Urothelium cell line (cell line): ENCODE data around the gene PSTPIP2.
"Not testable (repeated sequence)": the region's sequence is repeated elsewhere in the genome, so short reads cannot be mapped to it uniquely, and the experiment has no call there.

Experiments
- DNase-seq: peaks from one replicate; pipeline ENCODE4 v3.0.0; 2011; ENCODE audit warnings: low spot score, mixed read lengths
- FAIRE-seq: peaks from 2 replicates; lab custom pipeline; 2011; peaks lifted over from hg19 to GRCh38; lab: Jason Lieb, UNC

Gene PSTPIP2

DNA sequence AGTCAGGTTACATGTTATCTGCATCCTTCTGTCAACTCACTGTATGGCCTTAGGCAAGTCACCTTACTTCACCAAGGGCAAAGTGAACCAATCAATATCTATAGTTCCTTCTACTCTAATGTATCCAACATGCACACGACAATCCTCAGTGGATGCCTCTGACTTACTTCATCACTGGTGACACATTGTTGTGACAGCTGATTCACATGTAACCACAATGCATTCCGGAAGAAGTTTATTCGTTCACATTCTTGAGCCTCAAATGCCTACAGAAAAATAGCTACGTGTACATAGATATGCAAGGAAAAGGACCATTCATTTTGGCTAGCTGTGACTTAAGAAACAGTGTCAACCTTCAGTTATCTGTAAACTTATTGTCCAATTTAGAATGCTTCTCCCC lies 78.6 kb downstream of the PSTPIP2 start:
- peak; percentile 31 for DNase-seq
- FAIRE-seq = no peak

DNA sequence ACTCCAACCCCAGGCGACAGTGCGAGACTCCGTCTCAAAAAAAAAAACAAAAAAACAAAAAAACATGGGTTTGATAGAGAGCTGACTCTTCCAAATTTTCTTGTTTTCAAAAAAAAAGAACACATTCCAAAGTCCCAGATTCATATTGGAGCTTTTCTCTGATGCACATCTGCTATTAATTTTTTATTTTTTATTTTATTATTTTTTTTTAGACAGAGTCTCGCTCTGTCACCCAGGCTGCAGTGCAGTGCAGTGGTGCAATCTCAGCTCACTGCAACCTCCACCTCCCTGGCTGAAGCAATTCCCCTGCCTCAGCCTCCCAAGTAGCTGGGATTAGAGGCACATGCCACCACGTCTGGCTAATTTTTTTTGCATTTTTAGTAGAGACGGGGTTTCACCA lies 79.5 kb downstream of the PSTPIP2 start:
- not testable (repeated sequence) for DNase-seq, FAIRE-seq

DNA sequence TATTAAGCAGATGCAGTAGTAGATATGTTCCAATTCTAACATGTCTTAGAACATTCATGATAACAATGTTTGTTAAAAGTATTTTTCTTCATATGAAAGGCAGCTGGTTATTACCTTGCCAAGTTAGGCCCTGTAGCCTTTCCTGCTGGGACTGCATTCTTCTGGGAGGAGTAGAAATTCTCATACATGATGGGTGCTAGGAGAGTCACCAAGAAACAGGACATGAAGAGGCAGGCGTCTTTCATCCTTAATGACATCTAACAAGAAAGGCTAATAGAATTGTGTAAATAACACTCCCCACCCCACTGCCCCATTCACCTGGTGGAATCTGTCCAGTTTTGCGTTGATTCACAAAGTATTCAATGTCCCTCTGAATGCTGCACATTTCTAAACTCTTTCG lies 80.3 kb downstream of the PSTPIP2 start:
- FAIRE-seq = no peak
- no peak for DNase-seq

DNA sequence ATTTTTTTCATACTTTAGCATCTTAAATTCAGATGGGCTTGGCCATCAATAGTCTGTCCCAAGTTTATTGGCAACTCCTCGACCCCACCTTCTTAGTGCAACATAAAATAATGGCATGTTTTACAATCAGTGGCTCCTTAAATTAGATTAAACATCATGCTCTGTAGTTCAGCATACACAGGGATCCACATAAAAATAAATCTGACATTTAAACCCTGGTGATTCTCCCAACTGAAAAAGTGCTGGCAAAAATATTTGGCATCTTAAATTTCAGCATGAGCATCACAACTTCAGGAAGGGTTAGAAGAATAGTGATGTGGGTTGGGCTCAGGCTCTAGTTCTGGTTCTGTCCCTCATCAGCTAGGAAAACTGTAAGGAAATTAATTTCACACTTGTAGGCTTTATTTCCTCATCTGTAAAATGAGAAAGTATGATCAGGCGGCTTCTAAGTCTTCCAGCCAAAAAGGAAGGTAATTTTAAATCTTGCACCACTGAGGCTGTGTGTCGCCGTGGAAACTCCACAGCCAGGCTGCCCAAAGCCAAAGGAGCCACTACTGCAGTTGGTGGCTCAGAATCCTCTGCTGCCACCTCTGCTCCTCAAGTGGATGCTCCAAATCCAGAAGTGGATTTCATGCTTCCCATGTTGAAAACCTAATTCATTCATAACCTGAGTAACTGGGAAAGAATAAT lies 87.4 kb downstream of the PSTPIP2 start:
- DNase-seq = no peak

DNA sequence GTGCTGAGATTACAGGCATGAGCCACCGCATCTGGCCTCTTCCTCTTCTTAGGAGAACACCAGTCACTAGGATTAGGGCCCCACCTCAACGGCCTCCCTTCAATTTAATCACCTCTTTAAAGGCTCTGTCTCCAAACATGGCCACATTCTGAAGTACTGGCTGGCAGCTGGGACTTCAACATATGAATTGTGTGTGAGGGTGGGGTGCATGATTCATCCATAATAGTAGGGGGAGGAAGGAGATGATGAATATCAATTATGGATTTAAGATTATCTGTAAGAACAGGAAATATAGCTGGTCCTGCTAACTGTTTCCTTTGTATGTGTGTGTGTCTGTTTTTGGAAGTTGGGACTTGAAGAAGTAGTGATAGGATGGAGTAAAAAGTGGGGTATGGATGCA lies 90.2 kb downstream of the PSTPIP2 start:
- FAIRE-seq (no peak), DNase-seq (no peak)

More for the DNA sequence above, 87.4 kb downstream of the PSTPIP2 start:
- no peak for FAIRE-seq

DNA sequence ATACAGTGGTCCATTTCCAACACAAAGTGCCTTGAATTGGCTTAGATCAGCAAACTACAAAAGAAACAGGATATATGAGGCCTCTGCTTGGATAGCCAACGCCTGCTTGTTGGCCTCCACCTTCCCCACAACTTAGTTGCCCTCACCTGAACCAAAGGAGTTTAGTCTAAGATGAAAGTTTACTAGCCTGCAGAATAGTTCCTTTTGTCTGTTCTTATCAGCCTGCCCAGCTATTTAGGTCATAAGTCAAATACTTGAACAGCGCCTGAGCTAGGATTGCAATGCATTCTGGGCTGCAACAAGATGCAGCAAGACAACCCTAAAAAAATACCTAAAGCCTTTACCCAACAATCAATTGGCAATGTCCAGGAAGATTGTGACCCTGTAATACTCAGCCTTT lies 91.8 kb downstream of the PSTPIP2 start:
- no peak for FAIRE-seq
- no peak for DNase-seq

DNA sequence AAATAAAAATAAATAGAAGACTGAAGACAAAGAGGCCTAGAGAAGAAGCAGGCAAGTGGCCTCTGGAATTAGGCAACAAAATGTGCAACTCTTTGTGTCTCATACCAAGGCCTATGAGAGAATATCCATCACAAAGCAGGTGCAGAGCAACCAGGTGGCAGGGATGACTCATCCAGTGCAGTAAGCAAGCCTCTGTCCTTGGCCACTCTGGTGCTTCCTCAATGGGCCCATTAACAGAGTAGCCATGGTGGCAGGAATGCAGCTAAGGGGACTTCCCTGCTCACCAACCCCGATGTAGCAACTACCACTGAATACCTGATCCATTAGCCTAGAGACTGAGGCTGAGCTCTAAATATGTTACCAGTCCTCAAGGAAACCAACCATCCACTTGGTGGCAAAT lies 94.0 kb downstream of the PSTPIP2 start:
- peak; percentile 13 for DNase-seq
- FAIRE-seq = no peak

DNA sequence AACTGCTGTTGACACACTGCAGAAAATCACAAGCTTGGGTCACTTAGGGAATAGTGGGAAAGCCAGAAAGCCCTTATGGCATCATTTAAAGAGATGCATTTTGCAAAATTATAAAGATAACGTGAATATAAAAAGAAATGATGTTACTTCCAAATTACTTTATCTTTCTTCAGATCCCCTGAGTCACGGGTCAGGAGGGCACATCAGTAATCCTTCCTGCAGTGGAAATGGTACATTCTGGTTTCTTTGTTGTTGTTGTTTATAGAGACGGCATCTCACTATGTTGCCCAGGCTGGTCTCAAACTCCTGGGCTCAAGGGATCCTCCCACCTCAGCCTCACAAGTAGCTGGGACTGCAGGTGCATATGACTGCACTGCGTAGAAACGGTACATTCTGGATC lies 95.1 kb downstream of the PSTPIP2 start:
- FAIRE-seq (no peak), DNase-seq (no peak)

DNA sequence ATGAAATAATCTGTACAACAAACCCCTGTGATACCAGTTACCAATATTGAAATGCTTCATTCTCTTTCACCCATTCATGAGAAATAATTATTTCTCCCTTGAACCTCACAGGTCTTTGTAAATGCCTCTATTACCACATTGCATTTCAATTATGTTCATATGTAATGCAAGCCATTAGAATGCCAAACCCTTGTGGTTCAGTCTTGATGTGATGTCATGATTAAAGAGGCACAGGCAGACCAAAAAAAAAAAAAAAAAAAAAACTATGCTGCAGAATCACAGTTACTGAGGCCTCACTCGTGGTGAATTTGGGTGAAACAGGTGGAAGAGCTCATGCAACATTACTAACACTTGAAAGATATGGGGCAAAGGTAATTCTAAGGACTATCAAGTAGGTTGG lies 95.5 kb downstream of the PSTPIP2 start:
- FAIRE-seq = no peak

DNA sequence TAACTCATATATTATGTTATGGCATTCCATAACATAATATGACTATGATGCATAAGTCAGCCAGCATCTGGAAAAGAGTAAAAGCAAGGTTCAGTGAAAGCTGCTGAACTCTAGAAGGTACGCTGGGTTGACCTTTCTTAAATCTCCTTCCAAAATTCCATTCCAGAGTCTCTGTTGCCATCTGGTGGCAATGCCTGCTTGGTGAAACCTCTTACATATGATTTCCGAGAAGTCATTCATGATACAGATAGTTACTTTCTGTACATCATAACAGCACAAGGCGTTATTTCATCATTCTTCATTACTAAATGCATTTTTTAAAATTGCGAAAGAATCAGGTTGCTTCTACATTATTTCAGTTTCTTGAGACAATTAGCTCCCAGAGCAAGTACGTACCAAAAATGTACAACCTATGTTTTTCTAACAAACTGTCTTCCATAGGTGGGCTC lies 97.9 kb downstream of the PSTPIP2 start:
- DNase-seq = peak; percentile 42
- no peak for FAIRE-seq

More for the DNA sequence above, 95.5 kb downstream of the PSTPIP2 start:
- DNase-seq = no peak

DNA sequence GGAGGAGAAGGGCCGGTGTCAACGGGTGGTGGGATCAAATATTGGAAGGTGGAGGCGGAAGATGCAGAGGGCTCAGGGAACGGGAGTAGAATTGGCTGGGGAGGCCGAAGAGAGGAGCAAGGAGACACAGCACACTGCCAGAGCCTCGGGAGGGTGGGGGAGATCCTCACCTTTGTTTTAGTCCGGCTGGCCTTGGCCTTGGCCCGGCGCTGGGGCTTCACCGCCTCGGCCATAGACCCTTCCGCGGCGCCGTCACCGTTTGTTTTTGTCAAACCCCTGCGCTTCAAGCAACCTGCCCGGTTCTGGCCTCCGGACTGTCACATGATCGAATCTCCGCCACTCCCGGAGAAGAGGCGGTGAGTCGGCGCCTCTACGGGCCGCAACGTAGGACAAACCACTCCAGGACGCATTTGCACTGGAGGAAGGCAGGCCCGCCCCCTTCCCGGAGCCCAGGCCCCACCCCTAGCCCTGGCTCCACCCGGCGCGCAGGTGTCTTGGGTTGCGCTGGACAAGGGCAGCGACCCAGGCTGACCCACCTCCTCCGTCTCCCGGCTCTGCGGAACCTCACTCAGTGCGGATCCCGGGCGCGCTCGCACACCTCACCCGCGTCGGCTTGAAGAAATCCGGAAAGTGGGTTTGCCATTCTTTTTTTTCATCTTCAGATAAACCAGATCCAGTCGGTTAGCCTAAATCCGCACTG lies 104.9 kb downstream of the PSTPIP2 start, which contains the start of gene EPG5:
EPG5 (minus strand) TSS at position 323 of the 700 bp plus-strand sequence; CDS start at position 233, 90 bp downstream.
- FAIRE-seq = no peak
- peak; percentile 89 for DNase-seq

DNA sequence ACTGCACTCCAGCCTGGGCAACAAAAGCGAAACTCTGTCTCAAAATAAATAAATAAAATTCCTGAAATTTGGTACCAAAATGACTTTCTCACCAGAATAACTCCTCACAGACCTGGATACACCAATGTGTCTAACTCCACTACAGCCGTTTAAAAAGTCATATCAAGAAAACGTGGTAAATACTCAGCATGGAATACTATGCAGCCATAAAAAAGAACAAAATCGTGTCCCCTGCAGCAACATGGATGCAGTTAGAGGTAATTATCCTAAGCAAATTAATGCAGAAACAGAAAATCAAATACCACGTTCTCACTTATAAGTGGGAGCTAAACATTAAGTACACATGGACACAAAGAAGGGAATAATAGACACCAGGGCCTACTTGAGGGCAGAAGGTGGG lies 107.1 kb downstream of the PSTPIP2 start:
- DNase-seq, FAIRE-seq: not testable (repeated sequence)

DNA sequence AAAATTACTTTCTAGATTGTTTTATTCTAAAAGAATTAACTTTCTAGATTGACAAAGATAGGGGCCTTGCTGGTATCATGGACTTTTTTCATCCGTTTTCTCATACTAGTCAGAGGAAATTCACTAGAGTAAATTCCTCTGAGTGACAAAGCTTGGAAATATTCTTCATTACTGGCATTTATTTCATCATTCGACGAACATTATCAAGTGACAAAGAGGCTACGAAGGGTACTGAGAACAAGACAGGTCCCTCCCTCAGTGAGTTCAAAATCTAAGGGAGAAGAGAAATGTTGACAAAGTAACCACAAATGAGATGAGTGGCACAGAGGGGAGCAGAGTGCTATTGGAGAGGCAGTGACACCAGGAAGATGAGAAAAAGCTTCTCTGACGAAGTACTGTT lies 109.2 kb downstream of the PSTPIP2 start:
- DNase-seq (no peak), FAIRE-seq (no peak)

DNA sequence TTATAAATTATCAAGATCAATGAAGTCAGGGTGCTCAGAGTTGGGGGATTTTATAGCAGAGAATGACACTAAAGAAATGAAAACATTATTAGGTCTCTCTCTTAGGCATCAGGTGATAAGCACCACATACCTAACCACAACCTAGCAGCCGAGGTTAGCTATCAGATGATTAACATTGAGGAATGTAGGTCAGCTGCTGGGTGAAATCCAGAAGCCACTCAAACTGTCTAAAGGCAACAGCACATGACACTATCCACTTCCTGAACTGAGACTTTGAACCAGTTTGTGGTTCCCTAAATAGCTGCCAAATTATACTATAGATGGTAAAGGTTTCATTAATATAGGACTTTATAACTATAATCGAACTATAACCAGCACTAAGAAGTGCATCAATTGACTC lies 109.6 kb downstream of the PSTPIP2 start:
- DNase-seq (peak; percentile 40), FAIRE-seq (no peak)

DNA sequence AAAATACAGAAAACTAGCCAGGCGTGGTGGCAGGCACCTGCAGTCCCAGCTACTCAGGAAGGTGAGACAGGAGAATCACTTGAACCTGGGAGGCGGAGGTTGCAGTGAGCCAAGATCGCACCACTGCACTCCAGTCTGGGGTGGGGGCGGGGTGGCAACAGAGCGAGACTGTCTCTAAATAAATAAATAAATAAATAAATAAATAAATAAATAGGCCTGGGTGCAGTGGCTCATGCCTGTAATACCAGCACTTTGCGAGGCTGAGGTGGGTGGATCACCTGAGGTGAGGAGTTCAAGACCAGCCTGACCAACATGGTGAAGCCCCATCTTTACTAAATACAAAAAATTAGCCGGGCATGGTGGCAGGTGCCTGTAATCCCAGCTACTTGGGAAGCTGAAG lies 112.6 kb downstream of the PSTPIP2 start:
- DNase-seq, FAIRE-seq: not testable (repeated sequence)

DNA sequence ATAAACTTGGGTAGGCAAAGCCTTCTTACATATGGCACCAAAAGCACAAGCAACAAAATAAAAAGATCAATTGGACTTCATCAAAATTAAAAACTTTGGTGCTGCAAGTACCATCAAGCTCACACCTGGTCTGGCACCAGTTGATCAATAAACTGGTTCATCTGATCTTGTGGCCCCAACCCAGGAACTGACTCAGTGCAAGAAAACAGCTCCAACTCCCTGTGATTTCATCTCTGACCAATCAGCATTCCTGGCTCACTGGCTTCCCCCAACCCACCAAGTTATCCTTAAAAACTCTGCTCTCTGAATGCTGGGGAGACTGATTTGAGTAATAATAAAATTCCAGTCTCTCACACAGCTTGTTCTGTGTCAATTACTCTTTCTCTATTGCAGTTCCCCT lies 113.3 kb downstream of the PSTPIP2 start:
- no peak for DNase-seq
- no peak for FAIRE-seq

DNA sequence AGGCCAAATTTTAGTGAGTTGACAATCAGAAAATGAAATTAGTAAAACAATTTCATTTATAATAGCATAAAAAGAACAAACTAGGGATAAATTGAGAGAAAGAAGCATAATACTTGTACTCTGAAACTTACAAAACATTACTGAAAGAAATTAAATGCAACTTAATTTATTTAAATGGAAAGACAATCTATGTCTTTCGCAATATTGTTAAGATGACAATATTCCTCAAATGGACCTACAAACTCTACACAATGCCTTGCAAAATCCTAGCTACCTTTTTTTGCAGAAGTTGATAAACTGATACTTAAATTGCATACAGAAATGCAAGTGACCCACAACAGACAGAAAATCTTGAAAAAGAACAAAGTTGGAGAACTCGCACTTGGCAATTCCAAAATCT lies 114.0 kb downstream of the PSTPIP2 start:
- no peak for FAIRE-seq
- no peak for DNase-seq

DNA sequence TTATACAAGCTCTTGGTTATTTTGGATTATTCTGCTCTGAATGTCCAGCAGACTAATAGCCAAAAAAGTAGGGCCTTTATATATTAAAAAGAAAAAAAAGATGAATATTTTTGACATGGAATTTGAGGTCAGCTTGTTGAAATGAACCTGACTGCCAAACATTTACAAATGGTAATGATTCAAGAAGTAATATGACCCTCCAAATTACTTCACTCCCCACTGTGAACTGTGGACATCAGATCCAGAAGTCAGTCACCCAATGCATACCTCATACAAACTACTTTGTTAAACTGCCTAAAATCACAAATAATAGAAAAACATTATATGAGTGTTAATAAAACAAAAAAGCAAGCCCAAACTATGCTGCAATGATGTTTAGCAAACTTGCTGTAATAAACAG lies 115.0 kb downstream of the PSTPIP2 start:
- DNase-seq (no peak), FAIRE-seq (no peak)

DNA sequence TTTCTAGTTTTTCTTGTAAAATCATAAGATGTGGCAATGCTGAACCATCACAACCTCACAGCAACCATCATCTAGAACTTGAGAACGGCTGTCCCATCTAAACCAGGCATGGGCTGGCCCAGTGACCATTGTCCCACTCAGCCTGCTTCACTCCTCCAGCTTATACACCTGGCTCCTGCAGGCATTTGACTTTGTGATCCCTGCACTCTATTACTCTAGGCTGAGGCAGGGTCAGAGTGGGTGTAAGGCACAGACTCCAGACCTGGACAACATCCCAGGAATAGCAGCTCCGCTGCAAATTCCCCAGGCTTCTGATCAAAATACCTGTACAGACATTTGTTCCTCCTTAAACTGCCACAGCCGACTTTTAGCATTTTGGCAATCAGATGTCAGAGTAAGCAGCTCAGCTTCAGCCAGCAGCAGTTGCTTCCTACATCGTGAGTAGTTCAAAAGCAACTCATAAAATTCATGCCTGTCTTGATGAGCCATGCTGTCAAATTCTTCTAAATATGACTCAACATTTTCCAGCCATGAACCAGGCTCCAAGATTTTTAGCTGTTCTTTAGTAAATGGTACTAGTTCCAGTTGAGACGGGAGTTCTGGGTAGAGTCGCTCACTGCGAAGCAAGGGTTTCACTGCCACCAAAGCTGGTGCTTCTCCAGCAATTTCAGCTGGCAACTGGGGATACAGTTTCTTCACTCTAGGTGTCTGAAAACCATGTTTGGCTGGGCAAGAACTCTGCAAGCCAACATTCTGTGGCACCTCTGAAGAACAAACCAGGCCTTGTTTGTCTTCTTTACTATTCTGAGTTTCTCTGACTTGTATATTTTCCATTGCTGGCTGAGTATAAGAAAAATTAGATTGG lies 117.8 kb downstream of the PSTPIP2 start:
- DNase-seq (peak; percentile 54), FAIRE-seq (no peak)

DNA sequence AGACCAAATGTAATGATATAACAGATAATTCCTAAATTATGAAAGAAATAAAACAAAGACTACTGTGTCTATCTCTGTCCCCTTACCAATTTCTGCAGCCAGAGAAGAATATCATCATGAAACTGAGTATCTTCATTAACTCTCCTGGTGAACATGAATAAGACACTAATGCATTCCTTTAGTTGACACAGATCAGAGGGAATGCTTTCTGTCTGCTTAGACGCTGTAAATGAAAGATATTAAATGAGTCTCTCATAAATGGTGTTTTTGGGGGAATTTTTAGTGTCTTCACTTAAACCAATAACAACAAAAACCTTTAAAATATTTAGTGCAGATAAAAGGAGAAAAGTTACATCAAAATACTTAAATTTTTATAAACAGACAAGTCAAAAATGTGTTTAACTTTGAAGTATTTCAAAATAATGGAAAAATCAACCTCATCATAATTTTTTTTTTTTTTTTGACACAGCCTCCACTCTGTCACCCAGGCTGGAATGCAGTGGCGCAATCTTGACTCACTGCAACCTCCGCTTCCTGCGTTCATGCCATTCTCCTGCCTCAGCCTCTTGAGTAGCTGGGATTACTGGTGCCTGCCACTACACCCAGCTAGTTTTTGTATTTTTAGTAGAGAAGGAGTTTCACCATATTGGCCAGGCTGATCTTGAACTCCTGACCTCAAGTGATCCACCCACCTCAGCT lies 120.9 kb downstream of the PSTPIP2 start:
- FAIRE-seq (no peak), DNase-seq (no peak)

DNA sequence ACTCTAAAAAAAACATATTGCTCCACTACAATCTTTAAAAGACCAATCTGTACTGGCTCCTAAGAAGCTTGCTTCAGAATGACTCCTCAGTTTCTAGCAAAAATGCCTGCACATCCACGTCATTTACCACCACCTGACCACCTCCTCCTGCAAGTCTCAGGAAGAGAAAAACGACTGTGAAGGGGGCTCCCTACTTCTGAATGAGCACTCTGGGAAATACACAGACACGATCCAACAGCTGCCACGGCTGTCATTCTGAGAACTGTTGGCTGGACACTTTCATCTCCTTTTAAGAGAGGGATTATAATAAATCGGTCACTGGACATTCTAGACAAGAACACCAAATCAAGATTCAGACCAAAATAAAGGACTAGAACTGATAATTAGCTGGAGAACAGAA lies 126.4 kb downstream of the PSTPIP2 start:
- DNase-seq (no peak), FAIRE-seq (no peak)
